Cardiac muscle cell (in vitro differentiated cells and primary cell): ENCODE data around the gene POPDC3. TPM values are rescaled to one million over a fixed set of nuclear protein-coding genes. Genes with fewer than 3 reads are reported as not detected.

Experiments used
- DNase-seq, 2 donors: peaks; one replicate each; pipeline versions ENCODE4 v3.0.0 to v3.0.0-alpha.2; 2010 to 2017; ENCODE audit warnings: low read depth in 1 of 2, low spot score in 1 of 2
- H3K27ac ChIP-seq: fragments of 200-600 bp; sonication (generic); 2 replicates; pipeline ENCODE4 v1.5.1; 2016
- H3K27me3 ChIP-seq: fragments of 200-600 bp; sonication (generic); 2 replicates; pipeline ENCODE4 v1.6.0; 2016; ENCODE audit warnings: control low read depth
- H3K36me3 ChIP-seq: fragments of 200-600 bp; sonication (generic); 2 replicates; pipeline ENCODE4 v1.5.1; 2016; ENCODE audit warnings: control low read depth
- H3K4me1 ChIP-seq: fragments of 200-600 bp; sonication (generic); 2 replicates; pipeline ENCODE4 v1.8.1; 2017; ENCODE audit warnings: low read depth, mild to moderate bottlenecking, mixed run types
- H3K4me3 ChIP-seq: fragments of 200-600 bp; sonication (generic); 2 replicates; pipeline ENCODE4 v1.5.1; 2016; ENCODE audit warnings: mild to moderate bottlenecking
- H3K9me3 ChIP-seq: fragments of 200-600 bp; sonication (generic); 2 replicates; pipeline ENCODE4 v1.5.1; 2017; ENCODE audit warnings: low read depth, mild to moderate bottlenecking, control low read depth
- polyA plus RNA-seq: library from polyadenylated mRNA; unstranded; fragments of >200 nt; fragmentation: Nextera tagmentation; extraction: Ambion mirVana; gene quantifications from 2 replicates; pipeline ENCODE4 v1.2.1, GENCODE V29; 2016
- total RNA-seq: library from RNA; depleted of rRNA; stranded (reverse); fragments of >200 nt; gene quantifications from 2 replicates; pipeline ENCODE4 v1.2.3, GENCODE V29; 2016
- TF ChIP-seq, protein P1 (sequence below): IDR thresholded peaks from 2 replicates; pipeline ENCODE4 v1.5.1; 2012; ENCODE audit warnings: low read depth, mild to moderate bottlenecking, low read length

Gene POPDC3
- total and polyA plus RNA-seq, 2 experiments from 2014 or later: 49.4 to 80.0 TPM

- H3K36me3 ChIP-seq: peaks cover 8% of the 10 kb centered on the region
- TF ChIP-seq, protein P1, sequence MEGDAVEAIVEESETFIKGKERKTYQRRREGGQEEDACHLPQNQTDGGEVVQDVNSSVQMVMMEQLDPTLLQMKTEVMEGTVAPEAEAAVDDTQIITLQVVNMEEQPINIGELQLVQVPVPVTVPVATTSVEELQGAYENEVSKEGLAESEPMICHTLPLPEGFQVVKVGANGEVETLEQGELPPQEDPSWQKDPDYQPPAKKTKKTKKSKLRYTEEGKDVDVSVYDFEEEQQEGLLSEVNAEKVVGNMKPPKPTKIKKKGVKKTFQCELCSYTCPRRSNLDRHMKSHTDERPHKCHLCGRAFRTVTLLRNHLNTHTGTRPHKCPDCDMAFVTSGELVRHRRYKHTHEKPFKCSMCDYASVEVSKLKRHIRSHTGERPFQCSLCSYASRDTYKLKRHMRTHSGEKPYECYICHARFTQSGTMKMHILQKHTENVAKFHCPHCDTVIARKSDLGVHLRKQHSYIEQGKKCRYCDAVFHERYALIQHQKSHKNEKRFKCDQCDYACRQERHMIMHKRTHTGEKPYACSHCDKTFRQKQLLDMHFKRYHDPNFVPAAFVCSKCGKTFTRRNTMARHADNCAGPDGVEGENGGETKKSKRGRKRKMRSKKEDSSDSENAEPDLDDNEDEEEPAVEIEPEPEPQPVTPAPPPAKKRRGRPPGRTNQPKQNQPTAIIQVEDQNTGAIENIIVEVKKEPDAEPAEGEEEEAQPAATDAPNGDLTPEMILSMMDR: no peak
- DNase-seq: peak; percentile 31 to 33
- peak overlapping the region; percentile 14 for H3K27ac ChIP-seq
- no peak overlapping the region for H3K4me3 ChIP-seq
- no peaks in the 10 kb centered on the region for H3K9me3 ChIP-seq
- H3K27me3 ChIP-seq: no peaks in the 10 kb centered on the region
- H3K4me1 ChIP-seq: peaks cover 35% of the 10 kb centered on the region
These were observed 15.4 kb downstream of the POPDC3 start for GRCh38 chr6:105164418-105164817.

DNA sequence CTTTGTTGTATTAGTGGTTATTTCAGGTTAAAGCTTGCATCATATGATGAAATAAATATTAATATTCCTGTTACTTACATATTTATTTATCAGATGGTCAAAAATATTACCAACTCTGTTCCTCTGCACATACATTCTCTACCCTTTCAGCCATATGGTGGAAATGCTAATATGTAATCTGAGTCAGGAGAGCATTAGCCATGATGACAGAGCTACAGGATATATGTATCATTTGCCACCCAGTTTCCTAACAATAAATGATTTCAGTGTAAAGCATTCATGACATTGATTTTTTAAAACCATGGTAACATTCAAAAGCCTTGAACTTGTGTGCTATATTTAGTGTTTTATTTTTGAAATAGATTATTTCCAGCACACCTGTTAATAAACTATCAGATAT, 16.6 kb downstream of the POPDC3 start:
- no peak overlapping the region for H3K4me3 ChIP-seq
- peaks cover 20% of the 10 kb centered on the region for H3K36me3 ChIP-seq
- no peak overlapping the region for H3K27ac ChIP-seq
- H3K9me3 ChIP-seq: no peaks in the 10 kb centered on the region
- peaks cover 26% of the 10 kb centered on the region for H3K4me1 ChIP-seq
- TF ChIP-seq, protein P1: no peak
- H3K27me3 ChIP-seq: no peaks in the 10 kb centered on the region
- DNase-seq: no peak

DNA sequence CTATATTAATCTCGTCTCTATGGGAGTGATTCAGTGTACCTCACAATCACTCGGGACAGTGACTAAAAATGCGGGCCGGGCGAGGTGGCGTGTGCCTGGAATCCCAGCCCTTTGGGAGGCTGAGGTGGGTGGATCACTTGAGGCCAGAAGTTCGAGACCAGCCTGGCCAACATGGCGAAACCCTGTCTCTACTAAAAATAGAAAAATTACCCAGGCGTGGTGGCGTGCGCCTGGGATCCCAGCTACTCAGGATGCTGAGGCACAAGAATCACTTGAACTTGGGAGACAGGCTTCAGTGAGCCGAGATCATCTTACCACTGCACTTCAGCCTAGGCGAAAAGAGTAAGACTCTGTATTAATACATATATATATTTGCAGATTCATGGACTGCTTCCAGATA, 17.4 kb downstream of the POPDC3 start:
- Histone ChIP-seq H3K4me3 (no peak overlapping the region), H3K4me1 (peaks cover 24% of the 10 kb centered on the region), H3K36me3 (peaks cover 26% of the 10 kb centered on the region), H3K9me3 (no peaks in the 10 kb centered on the region), H3K27me3 (no peaks in the 10 kb centered on the region), H3K27ac (no peak overlapping the region)
- DNase-seq: no peak
- TF ChIP-seq, protein P1: no peak

DNA sequence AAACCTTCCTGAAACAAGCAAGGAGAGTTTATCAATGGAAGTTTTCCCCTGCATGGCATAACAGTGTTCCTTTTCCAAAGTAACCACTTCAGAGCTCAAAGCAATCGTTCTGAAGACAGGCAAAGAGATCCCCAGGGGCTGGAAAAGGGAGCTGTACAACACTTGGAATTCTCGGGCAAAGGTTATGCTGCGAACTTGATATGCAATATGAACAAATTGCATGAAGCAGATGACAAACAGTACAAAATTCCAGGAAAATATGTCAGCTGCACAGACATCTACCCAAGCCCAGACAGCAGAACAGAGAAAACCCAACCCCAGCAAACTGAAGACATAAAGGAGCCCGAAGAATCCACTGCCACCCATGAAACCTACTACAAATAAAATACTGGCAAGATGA, 18.4 kb downstream of the POPDC3 start:
- peaks cover 21% of the 10 kb centered on the region for H3K4me1 ChIP-seq
- H3K9me3 ChIP-seq: no peaks in the 10 kb centered on the region
- no peak overlapping the region for H3K27ac ChIP-seq
- H3K4me3 ChIP-seq: no peak overlapping the region
- H3K27me3 ChIP-seq: no peaks in the 10 kb centered on the region
- peaks cover 26% of the 10 kb centered on the region for H3K36me3 ChIP-seq
- TF ChIP-seq, protein P1: no peak
- peak in 1 of 2 donors; percentile 18 for DNase-seq

GRCh38 chr6:105153676-105154075, 26.1 kb downstream of the POPDC3 start:
- H3K36me3 ChIP-seq: peaks cover 18% of the 10 kb centered on the region
- TF ChIP-seq, protein P1: no peak
- DNase-seq: no peak
- no peaks in the 10 kb centered on the region for H3K27me3 ChIP-seq
- no peak overlapping the region for H3K4me3 ChIP-seq
- no peaks in the 10 kb centered on the region for H3K4me1 ChIP-seq
- H3K27ac ChIP-seq: no peak overlapping the region
- peaks cover 4% of the 10 kb centered on the region for H3K9me3 ChIP-seq

DNA sequence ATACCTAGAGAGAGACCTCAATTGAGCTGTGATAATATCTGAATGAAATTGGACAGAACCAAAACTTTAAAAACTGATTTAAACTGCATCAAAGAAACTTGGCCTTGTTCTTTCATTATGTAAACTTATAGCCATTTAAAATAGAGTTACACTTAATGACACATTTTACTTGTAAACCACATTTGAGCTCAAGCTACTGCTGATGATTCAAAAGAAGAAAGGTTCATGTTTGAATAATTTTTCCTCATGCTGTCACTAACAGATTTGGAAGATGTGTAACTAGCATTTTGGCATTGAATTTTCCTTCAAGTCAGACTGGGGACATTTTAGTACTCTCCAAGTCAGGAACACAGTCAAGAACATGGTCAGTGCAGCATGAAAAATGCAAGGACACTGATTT, 26.9 kb downstream of the POPDC3 start:
- no peak for DNase-seq
- Histone ChIP-seq H3K4me1 (no peaks in the 10 kb centered on the region), H3K4me3 (no peak overlapping the region), H3K27ac (no peak overlapping the region), H3K36me3 (peaks cover 10% of the 10 kb centered on the region), H3K9me3 (peaks cover 4% of the 10 kb centered on the region), H3K27me3 (no peaks in the 10 kb centered on the region)
- TF ChIP-seq, protein P1: no peak
